Midbrain (tissue), 1 donor: Measurements from ENCODE around the gene SPTBN5.

Source experiments
- DNase-seq: peaks from one replicate; lab custom pipeline; 2025; lab: John Stamatoyannopoulos, UW

SPTBN5 gene

DNA sequence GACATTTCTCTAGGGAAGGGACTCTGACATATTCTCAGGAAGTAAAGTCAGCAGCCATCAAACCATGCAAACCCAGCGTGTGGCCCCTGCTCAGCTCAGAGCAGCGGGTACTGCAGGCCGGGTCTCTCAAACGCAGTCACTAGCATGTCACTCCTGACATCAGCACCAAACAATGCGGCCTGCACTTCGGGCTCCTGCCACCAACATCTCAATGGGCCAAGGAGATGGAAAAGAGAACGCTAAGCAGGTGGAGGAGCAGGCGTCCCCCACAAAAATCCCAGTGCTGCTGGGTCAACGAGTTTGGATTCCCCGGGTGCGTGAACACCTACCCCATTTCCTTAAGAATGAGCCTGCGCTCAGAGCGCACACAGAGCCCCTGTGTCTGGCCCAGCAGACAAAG is 9.9 kb upstream of the SPTBN5 start:
- no peak for DNase-seq

DNA sequence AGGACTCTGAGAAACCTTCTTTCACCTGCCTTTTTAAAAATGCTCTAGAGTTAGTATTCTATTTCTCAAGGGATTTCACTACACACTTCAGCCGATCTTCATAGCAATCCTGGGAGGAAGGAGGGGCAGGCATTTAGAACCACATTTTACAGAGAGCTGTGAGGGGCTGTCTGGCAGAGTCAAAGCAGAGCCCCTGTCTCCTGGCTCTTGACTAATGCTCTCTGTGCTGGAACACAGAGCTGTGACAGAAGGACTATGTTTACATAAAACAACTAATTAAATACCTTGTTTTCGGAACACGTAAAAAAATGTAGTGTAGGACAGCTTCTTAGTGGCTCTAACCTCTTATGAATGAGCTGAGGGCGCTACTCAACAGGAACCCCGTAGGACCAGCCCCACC is 7.6 kb upstream of the SPTBN5 start:
- DNase-seq, result no peak

DNA sequence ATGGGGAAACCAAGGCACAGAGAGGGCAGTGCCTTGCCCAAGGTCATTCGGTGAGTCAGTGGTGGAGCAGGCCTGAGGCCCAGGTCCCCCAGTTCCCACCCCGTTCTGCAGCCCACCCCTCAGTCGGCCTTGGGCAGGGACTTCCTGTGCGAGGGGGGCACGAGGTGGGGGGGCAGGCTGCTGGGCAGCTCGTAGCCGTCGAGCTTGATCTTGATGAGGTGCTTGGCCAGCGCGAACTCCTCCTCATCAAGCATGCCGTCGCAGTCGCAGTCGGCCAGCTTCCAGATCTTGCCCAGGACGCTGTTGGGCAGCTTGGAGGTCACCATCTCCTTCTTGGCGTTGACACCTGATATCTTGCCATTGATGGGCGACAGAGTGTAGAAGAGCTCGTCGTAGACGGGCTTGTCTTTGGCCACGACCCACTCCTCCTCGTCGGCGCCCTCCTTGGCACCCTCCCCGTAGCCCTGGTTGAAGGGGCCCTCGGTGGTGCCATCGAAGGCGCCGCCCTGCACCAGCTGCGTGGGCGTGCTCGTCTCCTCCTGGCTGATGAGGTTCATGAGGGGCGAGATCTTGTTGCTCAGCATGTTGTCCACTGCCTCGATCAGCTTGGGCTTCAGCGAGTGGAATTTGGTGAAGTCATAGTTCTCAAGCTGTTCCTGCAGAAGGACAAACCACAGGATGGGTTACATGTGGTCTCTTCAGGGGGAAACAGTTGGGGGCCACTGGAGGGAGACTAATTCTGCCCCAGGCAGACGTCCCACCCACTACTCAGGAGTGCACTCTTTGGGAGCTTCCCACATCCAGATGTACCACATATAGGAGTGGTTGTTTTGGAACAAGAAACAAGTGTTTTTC is 6.9 kb upstream of the SPTBN5 start:
- no peak for DNase-seq

DNA sequence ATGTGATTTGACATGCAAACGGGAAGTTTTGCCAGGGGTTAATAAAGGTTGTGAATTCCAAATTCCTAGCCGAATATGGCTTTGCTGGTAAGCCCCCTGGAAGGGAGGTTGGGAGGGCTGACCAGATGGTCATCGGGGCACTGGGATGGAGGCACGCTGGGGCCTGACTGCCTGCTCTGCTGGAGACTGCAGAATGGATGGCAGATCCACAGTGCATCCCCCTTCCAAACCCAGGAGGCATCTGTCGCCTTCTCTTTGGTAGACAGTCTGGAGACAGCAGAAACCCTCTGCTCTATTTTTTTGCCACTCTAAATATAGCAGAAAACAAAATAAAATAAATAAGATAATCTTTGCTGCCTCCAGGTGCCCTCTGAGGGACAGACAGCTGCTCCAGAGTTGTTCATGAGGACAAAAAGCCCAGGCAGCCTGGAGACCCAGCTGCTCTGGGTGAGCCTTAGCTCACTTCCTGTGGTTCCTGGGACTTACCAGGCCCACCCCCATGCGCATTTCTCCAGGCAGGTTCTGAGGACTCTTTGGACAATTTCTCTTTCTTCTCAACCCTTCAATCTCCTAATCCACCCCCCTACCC is 6.1 kb upstream of the SPTBN5 start:
- DNase-seq, result no peak

DNA sequence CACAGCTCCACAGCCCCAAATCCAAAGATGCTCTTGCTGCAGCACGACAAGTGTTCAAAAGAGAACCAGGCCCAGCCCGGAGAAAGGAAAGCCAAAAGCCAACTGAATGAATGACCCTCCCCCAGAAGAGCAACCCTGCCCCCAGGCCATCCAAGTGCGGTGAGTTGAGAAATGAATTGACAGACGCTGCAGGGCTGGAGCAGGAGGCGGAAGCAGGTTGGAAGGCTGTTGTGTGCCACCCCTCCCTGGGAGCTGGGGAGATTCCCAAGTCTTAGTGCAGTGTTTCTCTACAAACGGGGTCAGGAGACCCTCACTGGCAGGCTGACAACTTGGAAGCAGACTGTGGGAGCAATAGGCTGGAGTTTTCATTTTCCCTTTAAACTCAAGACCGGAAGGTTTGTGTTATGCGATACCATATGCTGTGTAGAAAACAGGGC is 3.5 kb upstream of the SPTBN5 start:
- no peak for DNase-seq

DNA sequence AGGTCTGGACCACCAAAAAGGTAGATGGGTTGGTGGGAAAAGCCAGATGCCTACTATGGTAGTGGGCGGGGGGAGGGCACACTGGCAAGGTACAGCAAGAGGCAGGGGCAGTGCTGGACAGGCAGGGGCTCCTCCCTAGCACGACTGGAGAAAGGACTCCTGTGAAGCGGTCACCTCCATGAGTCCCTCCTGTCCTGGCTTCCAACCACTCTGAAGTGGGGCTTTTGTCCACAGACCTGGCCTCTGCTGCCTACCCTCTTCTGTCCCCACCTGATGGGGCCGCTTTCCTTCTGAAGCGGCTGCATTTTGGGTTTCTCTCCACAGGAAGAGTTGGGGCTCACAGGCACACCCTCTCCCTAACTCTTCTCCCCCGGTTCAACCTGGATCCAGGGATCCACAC is 2.7 kb upstream of the SPTBN5 start:
- DNase-seq, result no peak

DNA sequence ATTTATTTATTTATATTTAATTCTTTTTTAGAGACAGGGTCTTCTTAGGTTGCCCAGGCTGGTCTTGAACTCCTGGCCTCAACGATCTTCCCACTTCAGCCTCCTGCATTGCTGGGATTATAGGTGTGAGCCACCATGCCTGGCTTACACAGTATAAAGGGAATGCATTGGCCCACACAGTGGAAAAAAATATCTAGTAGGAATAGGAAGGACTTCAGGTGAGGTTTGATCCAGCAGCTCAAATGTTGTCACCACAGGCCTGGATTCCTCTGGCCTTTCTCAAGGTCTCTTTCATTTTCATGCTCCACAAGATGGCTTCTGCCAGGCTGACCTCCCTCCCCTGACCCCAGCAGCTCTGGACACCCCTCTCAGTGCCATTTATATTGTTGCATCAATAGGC is 2.1 kb upstream of the SPTBN5 start:
- no peak for DNase-seq

DNA sequence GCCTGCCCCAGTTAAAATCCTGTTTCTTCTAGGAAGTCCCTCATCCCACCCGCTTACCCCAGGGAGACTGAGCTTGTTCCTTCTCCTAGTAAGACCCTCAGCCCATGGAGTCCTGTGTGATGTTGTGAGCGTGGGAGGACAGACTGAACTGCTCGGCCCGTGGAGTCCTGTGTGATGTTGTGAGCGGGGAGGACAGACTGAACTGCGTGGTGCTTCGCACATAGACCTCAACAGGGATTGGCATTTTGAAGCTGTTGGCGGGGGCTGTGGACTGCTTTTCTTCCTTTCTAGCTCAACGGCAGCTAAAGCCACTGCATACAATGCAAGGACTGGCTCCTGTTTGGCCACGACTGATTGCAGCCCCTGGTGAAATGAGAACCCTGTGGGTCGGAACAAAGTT is 1.6 kb upstream of the SPTBN5 start:
- no peak for DNase-seq

DNA sequence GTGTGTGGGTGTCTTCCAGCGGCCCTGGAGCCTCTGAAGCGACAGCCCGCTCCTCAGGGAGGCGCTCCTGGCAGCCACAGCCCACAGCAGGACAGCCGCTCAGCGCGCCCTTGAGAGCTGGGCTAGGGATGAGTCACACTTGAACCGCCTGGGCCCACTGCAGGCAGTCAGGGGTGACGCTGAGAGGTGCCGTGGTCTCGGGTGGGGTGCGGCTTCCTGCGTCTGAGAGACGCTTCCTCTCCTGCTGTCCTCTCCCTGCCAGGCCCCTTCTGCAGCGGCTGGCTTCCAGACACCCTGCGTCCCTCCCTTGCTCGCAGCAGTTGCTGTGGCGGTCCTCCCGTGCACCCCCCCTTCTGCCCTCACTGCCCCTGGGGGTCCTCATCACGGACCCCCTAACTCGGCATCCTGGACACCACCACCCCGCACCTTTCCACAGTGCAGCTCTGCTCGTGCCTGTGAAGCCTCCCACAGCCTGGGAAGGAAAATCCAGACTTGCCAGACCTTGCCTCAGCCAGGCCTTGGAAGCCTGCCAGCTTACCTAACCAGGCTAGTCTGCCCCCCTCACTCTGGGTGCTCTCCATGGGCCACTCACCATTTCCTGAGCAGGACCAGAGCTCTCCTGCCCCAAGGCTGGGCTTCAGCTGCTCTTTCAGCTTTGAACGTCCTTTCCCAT is 1.1 kb upstream of the SPTBN5 start:
- no peak for DNase-seq

DNA sequence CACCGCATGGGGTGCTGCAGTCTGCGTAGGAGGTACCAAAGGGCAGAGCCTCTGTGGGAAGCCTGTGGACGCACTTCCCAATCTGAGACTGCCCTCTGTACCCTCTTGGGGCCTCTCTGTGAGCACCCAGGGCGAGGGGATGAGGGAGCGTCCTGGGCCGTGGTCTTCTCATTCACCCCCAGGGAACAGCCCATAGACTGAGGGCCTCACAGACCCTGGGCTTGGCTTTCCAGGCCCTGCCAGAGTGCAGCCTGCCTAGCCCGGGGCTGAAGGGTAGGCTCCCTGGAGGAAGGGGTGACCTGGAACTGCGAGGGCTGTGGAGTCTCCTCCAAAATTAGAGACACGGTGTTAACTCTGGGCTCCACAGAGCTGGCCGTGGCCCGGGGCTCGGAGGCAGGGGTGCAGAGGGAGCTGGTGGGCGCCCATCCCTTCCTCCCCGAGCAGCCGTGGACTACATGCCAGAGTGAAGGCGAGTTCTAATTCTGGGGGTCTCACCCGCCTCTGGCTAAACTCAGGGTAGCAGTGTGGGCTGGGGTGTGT is 468 bp upstream of the SPTBN5 start:
- DNase-seq, result no peak

DNA sequence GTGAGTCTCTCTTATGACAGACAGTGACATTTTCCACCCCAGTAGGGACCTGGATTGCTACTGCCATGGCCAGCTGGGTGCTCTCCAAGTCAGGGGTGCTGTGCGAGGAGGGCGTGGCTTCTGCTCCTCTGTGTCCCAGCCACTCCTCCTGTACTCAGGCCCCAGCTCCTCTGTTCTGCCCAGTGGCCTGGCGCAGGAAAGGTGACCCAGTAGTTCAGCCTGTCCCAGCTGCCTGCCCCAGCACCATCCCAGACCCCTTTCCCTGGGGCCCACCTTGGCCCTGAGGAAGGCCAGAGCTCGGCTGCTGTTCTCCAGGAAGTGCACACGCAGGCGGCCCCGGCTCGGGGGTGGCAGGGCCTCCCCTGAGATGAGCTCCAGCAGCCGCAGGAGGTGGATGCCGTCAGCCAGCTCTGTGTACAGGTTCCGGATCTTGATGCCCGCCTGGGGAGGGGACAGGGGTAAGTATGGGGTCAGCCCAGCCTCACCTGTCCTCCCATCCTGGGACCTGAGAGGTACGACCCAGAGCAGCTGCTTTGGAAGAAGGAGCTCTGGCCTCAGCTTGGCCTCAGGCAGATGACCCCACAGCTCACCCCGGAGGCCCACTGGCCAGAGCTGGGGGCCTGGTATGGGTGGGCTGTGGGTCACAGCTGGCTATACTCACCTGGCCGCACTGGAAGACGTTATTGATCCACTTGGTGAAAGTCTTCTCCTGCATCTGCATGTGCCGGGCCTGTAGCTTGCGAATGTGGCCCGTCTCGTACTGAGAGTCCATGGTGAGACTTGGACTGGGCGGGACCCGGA is 1.0 kb downstream of the SPTBN5 start:
- DNase-seq, result no peak

DNA sequence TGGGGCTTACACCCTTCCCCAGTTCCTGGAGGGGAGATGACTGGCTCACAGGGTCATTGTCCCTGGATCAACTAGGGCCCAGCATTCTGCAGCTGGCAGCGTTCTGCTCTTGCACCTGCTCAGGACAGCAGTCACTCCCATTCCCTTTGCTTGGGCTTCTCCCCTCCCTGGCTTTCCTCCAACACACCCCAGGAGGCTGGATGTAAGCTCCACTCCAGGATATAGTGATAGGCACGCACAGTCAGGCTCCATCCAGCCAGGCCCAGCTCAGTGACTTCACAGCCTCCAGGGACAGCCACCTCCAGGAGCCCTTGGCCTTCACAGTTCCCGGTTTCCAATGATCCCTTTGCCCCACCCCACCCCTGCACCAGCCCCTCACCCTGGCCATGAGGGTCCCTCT is 1.9 kb downstream of the SPTBN5 start:
- no peak for DNase-seq

DNA sequence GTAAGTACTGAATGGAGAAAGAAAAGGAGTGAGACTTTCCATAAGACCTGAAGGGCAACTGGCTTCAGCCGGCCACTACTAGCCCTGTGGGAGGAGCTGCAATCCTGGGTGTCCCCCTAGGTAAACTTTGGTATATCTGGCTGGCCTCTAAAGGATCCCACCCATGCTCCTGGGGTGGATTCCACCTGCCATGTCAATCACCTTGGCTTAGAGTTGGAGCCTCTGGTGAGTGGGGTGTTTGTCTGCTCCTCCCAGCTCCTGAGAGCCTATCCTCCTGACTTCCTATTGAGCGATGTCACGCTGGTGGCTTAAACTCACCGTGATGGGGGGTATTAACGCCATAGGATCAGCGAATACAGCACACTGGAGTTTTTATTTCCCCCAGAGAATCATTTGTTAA is 2.6 kb downstream of the SPTBN5 start:
- DNase-seq, result no peak

DNA sequence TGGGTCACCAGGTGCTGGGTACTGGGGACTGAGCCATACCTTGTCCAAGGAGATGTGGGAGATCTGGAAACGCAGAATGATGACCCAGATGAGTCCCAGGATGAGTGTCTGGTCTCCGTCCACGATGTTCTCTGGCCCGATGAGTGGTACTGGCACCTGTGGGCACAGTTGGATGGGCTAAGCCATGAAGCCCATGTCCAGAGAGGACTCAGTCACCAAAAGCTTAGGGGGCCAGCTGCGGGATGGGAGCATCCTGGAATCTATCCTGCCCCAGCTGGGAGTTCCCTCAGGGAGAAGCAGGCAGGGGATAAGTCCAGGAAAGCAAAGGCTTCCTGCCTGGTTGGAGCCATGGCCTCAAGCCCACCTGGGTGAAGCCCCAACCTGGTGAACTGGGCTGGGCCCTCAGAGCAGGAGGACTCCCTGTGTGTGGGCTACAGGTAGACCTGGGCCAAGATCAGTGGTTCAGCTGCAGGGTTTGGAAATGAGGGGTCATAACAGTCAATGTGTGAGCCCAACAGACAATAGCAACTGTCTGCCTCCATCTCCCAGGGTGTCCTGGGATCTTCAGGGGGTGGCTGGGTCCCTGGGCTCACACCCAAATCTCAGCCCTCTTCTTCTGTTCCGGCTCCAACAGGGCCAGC is 3.7 kb downstream of the SPTBN5 start:
- no peak for DNase-seq

DNA sequence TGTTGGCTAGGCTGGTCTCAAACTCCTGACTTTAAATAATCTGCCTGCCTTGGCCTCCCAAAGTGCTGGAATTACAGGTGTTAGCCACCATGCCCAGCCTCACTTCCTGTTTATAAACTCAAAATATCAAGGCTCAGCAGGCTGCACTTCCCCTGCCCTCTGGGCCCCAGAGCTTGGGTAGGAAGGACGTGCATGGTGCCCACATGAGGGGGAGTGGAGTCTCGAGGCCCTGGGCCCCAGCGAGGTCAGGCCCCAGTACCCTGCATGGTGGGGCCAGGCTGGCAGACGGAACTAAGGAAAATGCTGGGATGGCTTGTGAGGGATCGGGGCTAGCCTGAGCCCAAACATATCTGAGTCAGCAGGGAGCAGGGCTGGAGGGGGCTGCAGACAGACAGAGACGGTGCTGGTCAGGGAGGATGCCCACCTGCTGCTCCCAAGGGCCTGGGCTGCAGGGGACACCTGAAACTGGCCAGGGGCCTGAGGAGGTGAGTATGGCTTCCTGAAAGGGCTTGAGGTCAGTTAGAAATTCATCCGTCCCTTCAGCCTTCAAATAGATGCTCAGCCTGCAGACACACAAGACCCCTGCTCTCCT is 5.1 kb downstream of the SPTBN5 start:
- no peak for DNase-seq

DNA sequence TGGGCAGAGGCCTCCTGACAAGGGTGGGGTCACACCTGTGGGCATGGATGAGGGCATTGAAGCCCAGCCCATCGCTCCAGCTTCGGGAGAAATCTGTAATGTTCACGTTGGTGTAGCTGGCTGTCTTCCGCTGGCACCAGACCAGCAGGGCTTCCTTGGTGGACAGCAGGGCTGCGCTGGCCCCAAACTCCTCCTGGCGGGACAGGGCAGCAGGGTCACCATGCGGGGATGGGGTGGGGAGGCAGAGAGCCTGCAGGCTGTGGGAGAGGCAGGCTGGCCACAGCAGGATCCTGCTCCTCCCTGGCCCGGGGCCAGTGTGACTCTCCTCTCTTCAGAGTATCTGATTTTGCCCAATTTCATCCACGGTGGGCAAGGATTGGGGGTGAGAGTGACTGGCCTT is 6.0 kb downstream of the SPTBN5 start:
- DNase-seq, result no peak

DNA sequence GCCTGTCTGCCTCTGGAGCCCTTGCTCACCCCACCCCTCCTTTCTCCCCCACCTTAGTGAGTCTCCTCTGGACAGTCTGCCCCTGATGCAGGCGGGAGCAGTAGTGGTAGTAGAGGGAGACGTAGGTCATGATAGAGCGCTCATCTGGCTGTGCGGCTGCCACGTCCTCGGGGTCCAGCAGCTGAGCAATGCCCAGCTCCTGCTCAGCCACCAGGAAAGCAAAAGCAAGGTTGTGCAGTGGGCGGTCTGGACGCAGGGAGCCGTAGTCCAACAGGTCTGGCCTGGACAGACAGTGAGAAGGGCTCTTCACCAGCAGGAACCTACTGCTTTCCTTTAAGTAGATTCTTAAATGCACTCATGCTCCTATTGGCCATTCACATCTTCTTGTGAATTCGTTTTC is 6.7 kb downstream of the SPTBN5 start:
- DNase-seq, result no peak

DNA sequence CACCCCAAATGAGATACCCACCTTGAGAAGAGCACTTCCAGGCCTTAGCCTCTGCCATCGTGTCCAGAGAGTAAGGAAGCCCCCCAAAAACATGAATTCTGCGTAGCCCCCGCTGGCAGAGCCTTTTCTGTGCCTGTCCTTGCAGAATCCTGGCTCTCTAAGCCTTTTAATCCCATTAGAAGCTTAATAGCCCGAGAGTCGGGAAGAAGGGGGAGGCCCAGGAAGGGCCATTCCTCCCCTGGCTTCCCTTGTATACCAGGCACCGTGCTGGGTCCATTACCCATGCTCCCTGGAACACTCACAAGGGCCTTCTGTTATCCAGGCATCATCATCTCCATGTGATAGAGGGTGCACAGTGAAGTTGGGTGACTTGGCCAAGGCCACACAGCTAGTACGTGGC is 7.1 kb downstream of the SPTBN5 start:
- DNase-seq, result no peak

DNA sequence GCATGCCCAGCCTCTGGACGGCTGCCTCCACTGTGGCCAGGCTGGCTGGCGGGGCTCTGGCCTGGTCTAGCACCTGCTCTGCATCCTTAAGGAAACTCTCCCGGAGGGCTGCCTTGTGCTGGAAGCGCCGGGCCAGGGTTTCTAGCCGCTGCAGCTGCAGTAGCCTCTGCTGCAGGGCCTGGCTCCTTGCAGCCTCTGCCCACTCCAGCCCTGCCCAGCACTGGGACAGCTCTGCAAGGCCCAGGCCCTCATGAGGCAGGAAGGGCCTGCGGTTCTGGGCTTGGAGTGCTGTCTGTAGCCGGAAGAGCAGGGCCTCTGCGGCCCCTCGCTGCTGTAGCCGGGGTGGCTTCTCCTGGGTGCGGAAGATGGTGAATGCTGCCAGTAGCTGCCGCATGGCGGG is 8.0 kb downstream of the SPTBN5 start:
- DNase-seq, result no peak

DNA sequence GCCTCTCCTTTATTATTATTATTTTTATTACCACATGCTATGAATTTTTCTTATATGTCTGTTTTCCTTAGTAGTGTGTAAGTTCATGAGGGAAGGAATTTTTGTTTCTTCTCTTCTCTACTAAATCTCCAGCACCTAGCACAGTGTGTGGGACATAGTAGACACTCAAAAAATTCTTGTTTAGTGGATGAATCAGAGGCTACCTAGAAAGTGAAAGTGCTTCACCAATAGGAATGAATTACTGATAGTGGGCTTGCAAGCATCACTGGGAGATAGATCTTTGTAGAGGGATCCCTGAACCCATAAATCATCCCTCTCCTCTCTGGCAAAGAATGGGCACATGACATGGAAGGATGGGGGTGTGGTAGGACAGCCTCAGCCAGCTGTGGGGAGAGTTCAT is 8.5 kb downstream of the SPTBN5 start:
- DNase-seq, result no peak

DNA sequence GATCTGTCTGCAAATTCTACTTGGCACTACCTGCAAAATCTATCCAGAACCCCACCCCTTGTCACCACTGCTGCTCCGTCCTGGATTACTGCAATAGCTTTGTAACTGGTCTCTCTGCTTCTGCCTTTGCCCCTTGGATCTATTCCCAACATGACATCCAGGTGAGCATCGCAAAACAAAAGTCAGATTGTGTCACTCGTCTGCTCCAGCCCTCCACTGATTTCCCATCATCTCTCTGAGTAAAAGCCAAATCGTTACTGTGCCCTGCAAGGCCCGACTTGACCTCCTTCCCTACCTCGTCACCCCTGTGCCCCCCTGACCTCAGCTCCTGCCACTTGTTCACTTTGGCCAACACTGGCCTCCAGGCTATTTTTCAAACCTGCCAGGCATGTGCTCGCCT is 9.4 kb downstream of the SPTBN5 start:
- DNase-seq, result no peak
